Activated T-cell treated with anti-CD3 and anti-CD28 coated beads, Interleukin-2, amount 50 U/mL, for 72 hours (primary cell): ENCODE measurements around the gene CARMIL1. TPM values are rescaled to one million over a fixed set of nuclear protein-coding genes. Genes with fewer than 3 reads are reported as not detected.

Source experiments
- ATAC-seq, 2 donors: fragments of 150-1000 bp; cut with Tn5 transposase; replicated peaks in 1 of 2; 2 replicates each; pipeline ENCODE4 v1.10.0; 2021; ENCODE audit warnings: moderate library complexity in 2 of 2, mild to moderate bottlenecking in 1 of 2
- DNase-seq, 2 donors: peaks; one replicate each; pipeline ENCODE4 v3.0.0; 2021 to 2022; ENCODE audit warnings: mixed read lengths in 1 of 2
- H3K27ac Mint-ChIP-seq: one replicate; pipeline ENCODE4 v1.8.0; 2022; ENCODE audit warnings: mild to moderate bottlenecking, moderate library complexity, mixed read lengths
- H3K27me3 Mint-ChIP-seq: one replicate; pipeline ENCODE4 v1.8.0; 2022; ENCODE audit warnings: low read depth, mixed read lengths
- H3K36me3 Mint-ChIP-seq, 2 donors: one replicate each; pipeline ENCODE4 v1.8.0; 2022; ENCODE audit warnings: mixed read lengths in 2 of 2, mild to moderate bottlenecking in 1 of 2; ENCODE audit not compliant: insufficient read depth in 2 of 2
- H3K4me1 Mint-ChIP-seq: one replicate; pipeline ENCODE4 v1.8.0; 2022; ENCODE audit warnings: low read depth, mixed read lengths
- H3K4me3 Mint-ChIP-seq, 2 donors: one replicate each; pipeline ENCODE4 v1.8.0; 2022; ENCODE audit warnings: mild to moderate bottlenecking in 2 of 2, mixed read lengths in 2 of 2, moderate library complexity in 2 of 2
- H3K9me3 Mint-ChIP-seq, 2 donors: one replicate each; pipeline ENCODE4 v1.8.0; 2022; ENCODE audit warnings: mixed read lengths in 2 of 2
- total RNA-seq, 2 donors: library from RNA; stranded (reverse); gene quantifications; one replicate each; pipeline ENCODE4 v1.2.3, GENCODE V29; 2022

Gene CARMIL1
- total RNA-seq, 2 donors from 2014 or later = 5.0 to 5.6 TPM

DNA sequence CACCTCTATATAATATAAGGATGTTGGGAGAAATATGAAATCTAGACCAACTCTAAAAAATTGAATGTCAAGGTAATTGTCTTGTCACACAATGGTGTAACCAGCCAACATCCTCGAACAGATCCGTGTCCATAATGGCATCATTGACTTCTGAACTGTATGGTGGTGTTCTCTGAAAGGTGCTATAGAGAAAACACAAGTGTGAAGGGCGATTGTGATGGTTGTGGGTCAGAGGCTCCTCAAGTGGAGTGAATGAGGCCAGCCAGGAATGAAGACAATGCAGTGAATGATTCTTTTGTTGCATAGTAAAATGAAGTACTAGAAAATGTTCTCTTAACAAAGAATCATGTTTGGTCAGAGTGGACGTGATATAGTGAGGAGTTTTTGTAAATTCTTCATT lies 58.3 kb downstream of the CARMIL1 start:
- Mint-ChIP-seq H3K27me3 (no peaks in the 10 kb centered on the region), H3K4me3 (no peak overlapping the region), H3K27ac (no peak overlapping the region), H3K36me3 (no peaks in the 10 kb centered on the region), H3K9me3 (no peaks in the 10 kb centered on the region), H3K4me1 (peaks cover 4% of the 10 kb centered on the region)
- DNase-seq = no peak
- no peak for ATAC-seq

GRCh38 chr6:25340431-25341202 lies 61.4 kb downstream of the CARMIL1 start:
- Mint-ChIP-seq H3K9me3 (no peaks in the 10 kb centered on the region), H3K36me3 (no peaks in the 10 kb centered on the region), H3K4me1 (peaks cover 9% of the 10 kb centered on the region), H3K27ac (no peak overlapping the region), H3K4me3 (no peak overlapping the region), H3K27me3 (no peaks in the 10 kb centered on the region)
- ATAC-seq (no peak), DNase-seq (no peak)

DNA sequence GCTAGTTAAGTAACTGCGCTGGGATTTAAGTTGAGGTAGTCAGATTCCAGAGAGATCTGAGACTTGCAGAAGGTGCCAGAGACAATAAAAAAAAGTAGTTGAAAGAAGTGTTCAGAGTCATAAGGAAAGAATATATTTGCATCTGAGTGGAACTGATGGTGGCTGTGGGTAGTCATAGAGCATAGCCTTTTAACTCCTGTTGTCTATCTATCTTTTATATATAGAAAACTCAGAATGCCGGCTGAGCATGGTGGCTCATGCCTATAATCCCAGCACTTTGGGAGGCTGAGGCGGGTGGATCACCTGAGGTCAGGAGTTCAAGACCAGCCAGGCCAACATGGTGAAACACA lies 62.0 kb downstream of the CARMIL1 start:
- no peak for ATAC-seq
- Mint-ChIP-seq H3K36me3 (no peaks in the 10 kb centered on the region), H3K27ac (no peak overlapping the region), H3K4me3 (no peak overlapping the region), H3K4me1 (peaks cover 6% of the 10 kb centered on the region), H3K27me3 (no peaks in the 10 kb centered on the region), H3K9me3 (no peaks in the 10 kb centered on the region)
- no peak for DNase-seq

- H3K27ac Mint-ChIP-seq = no peak overlapping the region
- no peak for DNase-seq
- H3K4me1 Mint-ChIP-seq = peaks cover 4% of the 10 kb centered on the region
- H3K4me3 Mint-ChIP-seq = no peak overlapping the region
- no peaks in the 10 kb centered on the region for H3K9me3 Mint-ChIP-seq
- no peaks in the 10 kb centered on the region for H3K36me3 Mint-ChIP-seq
- ATAC-seq = no peak
- H3K27me3 Mint-ChIP-seq = no peaks in the 10 kb centered on the region
Measured at GRCh38 chr6:25341923-25342619, 62.9 kb downstream of the CARMIL1 start.

DNA sequence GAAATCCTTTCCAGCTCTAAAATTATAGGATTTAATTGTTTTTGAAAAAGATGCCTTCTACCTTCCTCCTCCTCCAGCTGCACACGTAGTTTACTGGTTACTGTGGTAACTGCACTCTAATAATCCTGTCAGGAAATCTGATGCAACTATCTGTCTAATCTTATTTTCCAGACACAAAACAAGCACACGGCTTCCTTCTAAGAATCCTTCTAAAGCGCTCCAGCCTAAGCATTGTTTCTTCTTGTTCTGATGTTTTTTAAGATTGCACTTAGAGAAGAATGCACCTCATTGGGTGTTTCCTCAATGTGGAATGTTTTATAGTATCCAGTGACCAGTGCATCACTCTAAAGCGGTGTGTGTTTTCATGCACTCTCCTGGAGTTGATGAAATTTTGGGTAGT lies 63.6 kb downstream of the CARMIL1 start:
- DNase-seq = no peak
- ATAC-seq = no peak
- Mint-ChIP-seq H3K27ac (no peak overlapping the region), H3K9me3 (no peaks in the 10 kb centered on the region), H3K4me1 (peaks cover 4% of the 10 kb centered on the region), H3K4me3 (no peak overlapping the region), H3K27me3 (no peaks in the 10 kb centered on the region), H3K36me3 (no peaks in the 10 kb centered on the region)

GRCh38 chr6:25343984-25344383 lies 64.8 kb downstream of the CARMIL1 start:
- H3K9me3 Mint-ChIP-seq = no peaks in the 10 kb centered on the region
- no peaks in the 10 kb centered on the region for H3K36me3 Mint-ChIP-seq
- peaks cover 4% of the 10 kb centered on the region for H3K4me1 Mint-ChIP-seq
- no peaks in the 10 kb centered on the region for H3K27me3 Mint-ChIP-seq
- H3K27ac Mint-ChIP-seq = no peak overlapping the region
- no peak overlapping the region for H3K4me3 Mint-ChIP-seq
- ATAC-seq = peak; percentile 53 to 75
- DNase-seq = no peak

DNA sequence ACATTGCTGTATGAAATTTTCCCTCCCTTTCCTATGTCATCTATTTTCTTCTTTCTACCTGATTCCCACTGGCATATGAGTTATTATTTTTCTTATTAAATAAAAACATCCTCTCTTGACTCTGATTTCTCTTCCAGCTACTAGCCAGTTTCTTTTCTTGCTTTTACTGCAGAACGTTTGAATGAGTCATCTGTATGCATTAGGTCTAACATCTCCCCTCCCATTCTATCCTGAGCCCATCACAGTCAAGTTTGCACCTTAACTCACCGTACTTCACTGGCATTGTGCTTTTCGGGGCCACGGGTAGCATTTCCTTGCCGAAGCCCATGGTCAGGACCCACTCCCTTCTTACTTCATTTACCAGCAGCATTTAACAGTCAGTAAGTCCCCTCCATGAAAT lies 65.7 kb downstream of the CARMIL1 start:
- Mint-ChIP-seq H3K27ac (no peak overlapping the region), H3K36me3 (no peaks in the 10 kb centered on the region), H3K27me3 (no peaks in the 10 kb centered on the region), H3K4me1 (peaks cover 4% of the 10 kb centered on the region), H3K9me3 (no peaks in the 10 kb centered on the region), H3K4me3 (no peak overlapping the region)
- DNase-seq (no peak), ATAC-seq (peak; percentile 49)

DNA sequence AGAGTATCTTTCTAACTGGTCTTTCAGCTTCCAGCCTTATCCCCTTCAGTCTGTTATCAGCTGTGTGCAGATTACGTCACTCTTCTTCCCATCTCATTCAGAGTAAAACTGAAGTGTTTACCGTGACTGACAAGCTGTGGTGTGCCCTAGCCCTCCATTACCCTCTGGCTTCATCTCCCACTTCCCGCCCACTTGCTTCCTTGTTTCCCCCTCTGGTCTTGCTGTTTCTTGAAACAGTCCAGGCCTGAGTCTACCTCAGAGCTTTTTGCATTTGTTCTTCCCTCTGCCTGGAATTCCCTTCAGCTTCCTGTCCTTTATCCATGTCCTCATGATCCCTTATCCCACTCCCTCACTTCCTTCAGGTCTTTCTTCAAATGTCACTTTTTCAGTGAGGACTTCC lies 66.9 kb downstream of the CARMIL1 start:
- Mint-ChIP-seq H3K36me3 (no peaks in the 10 kb centered on the region), H3K4me1 (peaks cover 4% of the 10 kb centered on the region), H3K9me3 (no peaks in the 10 kb centered on the region), H3K4me3 (no peak overlapping the region), H3K27ac (no peak overlapping the region), H3K27me3 (no peaks in the 10 kb centered on the region)
- DNase-seq (no peak), ATAC-seq (no peak)

- ATAC-seq (no peak), DNase-seq (no peak)
- Mint-ChIP-seq H3K4me1 (peaks cover 7% of the 10 kb centered on the region), H3K27ac (no peak overlapping the region), H3K4me3 (no peak overlapping the region), H3K9me3 (no peaks in the 10 kb centered on the region), H3K36me3 (no peaks in the 10 kb centered on the region), H3K27me3 (no peaks in the 10 kb centered on the region)
Measured at GRCh38 chr6:25350573-25350972, 71.4 kb downstream of the CARMIL1 start.

GRCh38 chr6:25351485-25351884 lies 72.3 kb downstream of the CARMIL1 start:
- ATAC-seq (no peak), DNase-seq (no peak)
- Mint-ChIP-seq H3K27ac (no peak overlapping the region), H3K4me1 (peaks cover 7% of the 10 kb centered on the region), H3K27me3 (no peaks in the 10 kb centered on the region), H3K4me3 (no peak overlapping the region), H3K9me3 (no peaks in the 10 kb centered on the region), H3K36me3 (no peaks in the 10 kb centered on the region)

- Mint-ChIP-seq H3K27me3 (no peaks in the 10 kb centered on the region), H3K4me3 (no peak overlapping the region), H3K4me1 (peaks cover 7% of the 10 kb centered on the region), H3K36me3 (no peaks in the 10 kb centered on the region), H3K9me3 (no peaks in the 10 kb centered on the region), H3K27ac (no peak overlapping the region)
- DNase-seq (no peak), ATAC-seq (no peak)
Measured at GRCh38 chr6:25352285-25352684, 73.1 kb downstream of the CARMIL1 start.

DNA sequence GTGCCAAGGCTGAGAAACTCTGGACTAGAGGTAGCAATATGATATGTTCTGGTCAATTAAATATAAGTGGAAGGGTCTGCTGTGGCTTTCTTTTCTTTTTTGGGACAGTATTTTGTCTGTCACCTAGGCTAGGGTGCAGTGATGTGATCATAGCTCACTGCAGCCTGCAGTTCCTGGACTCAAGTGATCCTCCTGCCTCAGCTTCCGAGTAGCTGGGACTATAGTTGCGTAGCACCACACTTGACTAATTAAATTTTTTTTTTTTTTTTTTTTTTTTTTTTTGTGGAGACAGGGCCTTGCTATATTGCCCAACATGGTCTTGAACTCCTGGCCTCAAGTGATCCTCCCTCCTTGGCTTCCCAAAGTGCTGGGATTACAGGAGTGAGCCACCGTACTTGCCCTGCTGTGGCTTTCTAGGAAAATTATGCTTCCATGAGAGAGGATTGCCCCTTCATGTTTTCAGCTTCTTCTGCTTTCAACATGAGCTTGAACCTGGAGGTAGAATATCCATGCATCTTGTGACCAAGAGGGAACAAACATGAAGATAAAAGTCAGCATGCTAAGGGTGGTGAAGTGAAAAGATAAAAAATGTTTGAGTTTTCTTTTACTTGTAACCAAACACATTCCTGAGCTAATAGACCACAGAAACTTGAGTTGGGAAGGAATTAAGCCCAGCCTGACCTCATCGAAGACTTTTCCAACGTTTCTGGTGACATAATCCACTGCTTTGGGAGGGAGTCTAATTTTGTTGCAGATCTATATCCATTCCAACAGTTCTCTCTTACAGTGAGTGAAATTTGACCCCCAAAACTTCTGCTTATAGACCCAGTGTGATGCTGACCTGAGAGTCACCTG lies 75.1 kb downstream of the CARMIL1 start:
- ATAC-seq = no peak

DNA sequence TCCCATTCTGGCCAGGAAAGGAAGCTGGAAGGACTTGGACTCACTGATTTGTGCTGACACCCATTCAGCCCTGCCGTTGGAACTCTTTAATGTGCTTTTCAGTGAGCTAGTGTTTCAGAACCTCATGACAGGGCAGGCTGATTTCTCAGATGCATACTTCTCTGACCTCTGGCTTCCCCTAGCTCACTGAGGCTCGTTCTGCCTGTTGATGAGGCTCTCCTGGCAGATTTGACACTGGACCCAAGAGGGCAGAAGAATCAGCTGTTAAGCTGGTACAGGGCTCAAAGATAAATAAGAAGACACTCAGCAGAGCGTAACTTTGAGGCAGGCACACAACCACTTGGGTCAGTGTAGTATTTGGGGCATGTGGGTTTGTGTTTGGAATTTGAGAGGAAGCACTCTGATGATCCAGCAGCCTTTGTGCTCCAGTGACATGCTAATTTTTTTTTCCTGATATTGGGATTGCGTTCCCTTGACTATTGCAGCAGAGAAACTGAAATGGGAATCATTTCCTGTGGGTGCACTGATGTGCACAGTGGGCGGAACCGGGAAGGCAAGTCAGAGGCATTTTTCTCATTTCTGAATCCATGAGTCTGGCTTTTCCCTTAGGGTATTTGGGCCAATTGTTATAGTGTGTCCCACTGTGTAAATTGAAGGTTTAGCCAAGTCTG lies 80.2 kb downstream of the CARMIL1 start:
- Mint-ChIP-seq H3K4me1 (peaks cover 19% of the 10 kb centered on the region), H3K27ac (no peak overlapping the region), H3K9me3 (no peaks in the 10 kb centered on the region), H3K27me3 (no peaks in the 10 kb centered on the region), H3K4me3 (no peak overlapping the region), H3K36me3 (no peaks in the 10 kb centered on the region)
- DNase-seq (no peak), ATAC-seq (no peak)

More for the DNA sequence above, 75.1 kb downstream of the CARMIL1 start:
- H3K4me1 Mint-ChIP-seq = peaks cover 12% of the 10 kb centered on the region
- H3K27me3 Mint-ChIP-seq = no peaks in the 10 kb centered on the region
- H3K36me3 Mint-ChIP-seq = no peaks in the 10 kb centered on the region
- H3K9me3 Mint-ChIP-seq = no peaks in the 10 kb centered on the region
- no peak for DNase-seq
- H3K27ac Mint-ChIP-seq = no peak overlapping the region
- H3K4me3 Mint-ChIP-seq = no peak overlapping the region
